ENCODE measurements around the gene GMPPA.

Gene GMPPA

GRCh38 chr2:219468410-219469185, 30.1 kb upstream of the GMPPA start:
- no peak for DNase-seq (ENCODE audit: extremely low read depth, low read depth)
- TF ChIP-seq, protein P1, sequence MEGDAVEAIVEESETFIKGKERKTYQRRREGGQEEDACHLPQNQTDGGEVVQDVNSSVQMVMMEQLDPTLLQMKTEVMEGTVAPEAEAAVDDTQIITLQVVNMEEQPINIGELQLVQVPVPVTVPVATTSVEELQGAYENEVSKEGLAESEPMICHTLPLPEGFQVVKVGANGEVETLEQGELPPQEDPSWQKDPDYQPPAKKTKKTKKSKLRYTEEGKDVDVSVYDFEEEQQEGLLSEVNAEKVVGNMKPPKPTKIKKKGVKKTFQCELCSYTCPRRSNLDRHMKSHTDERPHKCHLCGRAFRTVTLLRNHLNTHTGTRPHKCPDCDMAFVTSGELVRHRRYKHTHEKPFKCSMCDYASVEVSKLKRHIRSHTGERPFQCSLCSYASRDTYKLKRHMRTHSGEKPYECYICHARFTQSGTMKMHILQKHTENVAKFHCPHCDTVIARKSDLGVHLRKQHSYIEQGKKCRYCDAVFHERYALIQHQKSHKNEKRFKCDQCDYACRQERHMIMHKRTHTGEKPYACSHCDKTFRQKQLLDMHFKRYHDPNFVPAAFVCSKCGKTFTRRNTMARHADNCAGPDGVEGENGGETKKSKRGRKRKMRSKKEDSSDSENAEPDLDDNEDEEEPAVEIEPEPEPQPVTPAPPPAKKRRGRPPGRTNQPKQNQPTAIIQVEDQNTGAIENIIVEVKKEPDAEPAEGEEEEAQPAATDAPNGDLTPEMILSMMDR (IDR thresholded peaks at IDR 0.05; ENCODE audit: low read depth, low read length, missing control alignments): no peak
- no peak overlapping the region for H3K4me3 ChIP-seq (replicated peaks; ENCODE audit: low read depth, low read length)

DNA sequence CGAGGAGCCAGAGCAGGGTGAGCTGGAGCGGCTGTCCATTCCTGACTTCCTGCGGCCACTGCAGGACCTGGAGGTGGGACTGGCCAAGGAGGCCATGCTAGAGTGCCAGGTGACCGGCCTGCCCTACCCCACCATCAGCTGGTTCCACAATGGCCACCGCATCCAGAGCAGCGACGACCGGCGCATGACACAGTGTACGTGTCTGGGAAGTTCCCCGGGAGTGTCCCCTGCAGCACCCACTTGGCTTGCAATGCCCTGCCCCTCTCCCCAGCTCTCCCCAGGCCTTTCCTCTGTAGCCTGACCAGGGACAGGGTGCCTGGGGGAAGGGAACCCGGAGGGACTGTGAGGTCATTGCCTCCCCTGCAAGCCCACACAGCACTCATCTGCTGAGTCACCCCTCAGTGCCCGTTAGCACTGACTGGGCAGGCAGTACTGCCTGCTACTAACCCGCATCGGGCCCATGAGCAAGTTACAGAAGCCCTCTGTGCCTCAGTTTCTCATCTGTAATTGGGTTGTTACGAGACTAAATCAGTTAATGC, 29.4 kb upstream of the GMPPA start:
- DNase-seq (ENCODE audit: extremely low read depth, low read depth): no peak
- no peak overlapping the region for H3K4me3 ChIP-seq (replicated peaks; ENCODE audit: low read depth, low read length)
- TF ChIP-seq, protein P1 (IDR thresholded peaks at IDR 0.05; ENCODE audit: low read depth, low read length, missing control alignments): no peak

DNA sequence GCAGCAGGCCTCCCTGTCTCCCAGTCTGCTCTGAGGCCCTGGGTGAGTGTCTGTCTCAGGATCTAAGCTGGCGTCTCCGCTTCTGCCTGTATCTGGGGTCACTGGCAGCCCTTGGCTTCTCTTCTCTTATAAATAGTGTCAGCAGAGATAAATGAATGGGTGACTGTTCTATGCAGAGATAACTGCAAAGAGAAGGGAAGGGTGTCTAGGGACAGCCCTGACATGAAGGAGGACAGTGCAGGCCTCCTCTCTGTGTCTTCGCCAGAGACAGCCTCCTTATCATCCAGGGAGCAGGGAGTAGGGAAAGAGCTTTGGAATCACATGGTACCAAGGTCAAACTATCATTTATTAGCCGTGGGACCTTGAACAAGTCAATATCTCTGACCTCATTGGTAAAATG, 28.3 kb upstream of the GMPPA start:
- DNase-seq (ENCODE audit: extremely low read depth, low read depth): no peak
- TF ChIP-seq, protein P1 (IDR thresholded peaks at IDR 0.05; ENCODE audit: low read depth, low read length, missing control alignments): no peak
- H3K4me3 ChIP-seq (replicated peaks; ENCODE audit: low read depth, low read length): no peak overlapping the region

DNA sequence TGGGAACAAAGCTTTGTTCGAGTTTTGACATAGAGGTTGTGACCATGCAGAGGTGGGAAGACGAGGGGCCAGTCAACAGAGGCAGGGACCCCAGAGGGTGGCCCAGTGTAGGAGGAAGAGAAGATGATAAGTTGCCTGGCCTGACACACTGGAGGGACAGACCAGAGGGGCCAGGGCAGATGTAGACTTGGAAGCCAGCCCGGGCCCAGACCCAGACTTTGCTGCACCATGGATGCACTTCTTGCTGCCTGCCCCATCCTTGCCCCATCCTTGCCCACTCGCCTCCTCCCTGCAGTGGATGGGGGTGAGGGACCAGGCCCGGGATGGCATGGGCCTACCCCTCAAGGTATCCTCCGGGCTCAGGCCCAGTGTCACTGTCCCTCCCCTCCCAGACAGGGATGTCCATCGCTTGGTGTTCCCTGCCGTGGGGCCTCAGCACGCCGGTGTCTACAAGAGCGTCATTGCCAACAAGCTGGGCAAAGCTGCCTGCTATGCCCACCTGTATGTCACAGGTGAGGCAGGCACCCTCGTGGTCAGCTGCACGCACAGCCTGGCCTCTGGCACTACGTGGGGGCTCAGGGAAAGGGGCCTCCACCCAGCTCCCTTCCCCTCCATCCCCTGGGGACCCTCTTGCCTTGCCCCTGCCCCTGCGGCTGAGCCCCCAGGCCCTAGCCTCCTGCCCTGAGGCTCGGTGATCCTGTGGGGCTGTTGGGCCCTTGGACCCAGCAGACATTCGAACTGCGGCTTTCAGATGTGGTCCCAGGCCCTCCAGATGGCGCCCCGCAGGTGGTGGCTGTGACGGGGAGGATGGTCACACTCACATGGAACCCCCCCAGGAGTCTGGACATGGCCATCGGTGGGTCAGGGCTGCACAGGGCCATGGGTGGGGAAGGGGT, 27.0 kb upstream of the GMPPA start:
- TF ChIP-seq, protein P1 (IDR thresholded peaks at IDR 0.05; ENCODE audit: low read depth, low read length, missing control alignments): no peak
- no peak overlapping the region for H3K4me3 ChIP-seq (replicated peaks; ENCODE audit: low read depth, low read length)
- DNase-seq (ENCODE audit: extremely low read depth, low read depth): no peak

DNA sequence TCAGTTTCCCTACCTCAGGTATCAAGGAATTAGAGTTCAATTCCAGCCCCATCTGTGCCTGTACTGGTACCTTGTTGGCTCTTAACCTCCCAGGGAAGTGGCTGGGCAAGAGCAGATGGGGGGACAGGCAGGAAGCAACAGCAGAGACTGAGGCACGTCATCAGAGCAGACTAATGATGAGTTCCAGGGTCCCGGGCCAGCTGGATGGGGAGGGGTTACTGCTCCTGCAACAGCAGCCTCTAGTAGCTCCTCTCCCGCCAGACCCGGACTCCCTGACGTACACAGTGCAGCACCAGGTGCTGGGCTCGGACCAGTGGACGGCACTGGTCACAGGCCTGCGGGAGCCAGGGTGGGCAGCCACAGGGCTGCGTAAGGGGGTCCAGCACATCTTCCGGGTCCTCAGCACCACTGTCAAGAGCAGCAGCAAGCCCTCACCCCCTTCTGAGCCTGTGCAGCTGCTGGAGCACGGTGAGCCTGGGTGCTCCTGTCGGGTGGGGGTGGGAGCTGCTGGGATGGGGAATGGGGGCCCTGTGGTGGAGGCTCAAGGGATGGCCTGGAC, 26.0 kb upstream of the GMPPA start:
- H3K4me3 ChIP-seq (replicated peaks; ENCODE audit: low read depth, low read length): no peak overlapping the region
- DNase-seq (ENCODE audit: extremely low read depth, low read depth): no peak
- TF ChIP-seq, protein P1 (IDR thresholded peaks at IDR 0.05; ENCODE audit: low read depth, low read length, missing control alignments): no peak

- TF ChIP-seq, protein P1 (IDR thresholded peaks at IDR 0.05; ENCODE audit: low read depth, low read length, missing control alignments): no peak
- no peak for DNase-seq (ENCODE audit: extremely low read depth, low read depth)
- H3K4me3 ChIP-seq (replicated peaks; ENCODE audit: low read depth, low read length): no peak overlapping the region
These were observed 25.2 kb upstream of the GMPPA start for GRCh38 chr2:219473511-219473910.
